Measurements from ENCODE around the gene C10orf53.
"Not testable (repeated sequence)": the region's sequence is repeated elsewhere in the genome, so short reads cannot be mapped to it uniquely, and the experiment has no call there.

The C10orf53 gene

DNA sequence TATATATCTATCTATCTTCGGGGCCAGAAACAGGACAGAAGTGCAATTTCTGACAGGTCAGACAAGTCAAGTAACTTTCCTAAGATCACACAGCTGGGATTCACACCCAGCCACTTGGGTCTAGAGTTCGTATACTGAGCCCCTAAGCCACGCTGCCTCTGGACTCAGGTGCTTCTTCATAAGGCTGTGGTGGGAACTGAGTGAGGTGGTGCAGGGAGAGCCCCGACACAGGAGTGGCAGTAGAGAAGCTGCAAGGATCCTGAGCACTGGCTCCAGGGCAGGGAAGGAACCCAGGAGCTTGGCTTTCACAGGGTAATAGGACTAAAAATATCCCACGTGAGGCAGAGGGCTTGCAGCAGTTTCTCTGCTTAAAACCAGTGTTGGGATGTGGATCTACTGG lies 33.8 kb downstream of the C10orf53 start (continued):
- TF ChIP-seq ISL1 (CRISPR knock-in tag; IDR thresholded peaks at IDR 0.05) (no peak), ZNF8 (CRISPR knock-in tag; IDR thresholded peaks at IDR 0.05) (no peak), TOX (CRISPR knock-in tag; IDR thresholded peaks at IDR 0.05; ENCODE audit: borderline replicate concordance) (no peak), SNAI2 (CRISPR knock-in tag; IDR thresholded peaks at IDR 0.05) (no peak), ZFP30 (CRISPR knock-in tag; IDR thresholded peaks at IDR 0.05) (no peak), RARB (CRISPR knock-in tag; IDR thresholded peaks at IDR 0.05) (no peak), ARNTL (CRISPR knock-in tag; IDR thresholded peaks at IDR 0.05; ENCODE audit: borderline replicate concordance, low read depth) (no peak), ZNF565 (CRISPR knock-in tag; conservative IDR thresholded peaks at IDR 0.05; ENCODE audit: low read depth) (no peak)

DNA sequence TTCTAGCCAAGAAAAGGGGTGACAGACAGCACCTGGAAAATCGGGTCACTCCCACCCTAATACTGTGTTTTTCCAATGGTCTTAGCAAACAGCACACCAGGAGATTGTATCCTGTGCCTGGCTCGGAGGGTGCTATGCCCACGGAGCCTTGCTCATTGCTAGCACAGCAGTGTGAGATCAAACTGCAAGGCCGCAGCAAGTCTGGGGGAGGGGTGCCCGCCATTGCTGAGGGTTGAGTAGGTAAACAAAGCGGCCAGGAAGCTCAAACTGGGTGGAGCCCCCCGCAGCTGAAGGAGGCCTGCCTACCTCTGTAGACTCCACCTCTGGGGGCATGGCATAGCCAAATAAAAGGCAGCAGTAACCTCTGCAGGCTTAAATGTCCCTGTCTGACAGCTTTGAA lies 35.7 kb downstream of the C10orf53 start:
- ATAC-seq, result not testable (repeated sequence)

DNA sequence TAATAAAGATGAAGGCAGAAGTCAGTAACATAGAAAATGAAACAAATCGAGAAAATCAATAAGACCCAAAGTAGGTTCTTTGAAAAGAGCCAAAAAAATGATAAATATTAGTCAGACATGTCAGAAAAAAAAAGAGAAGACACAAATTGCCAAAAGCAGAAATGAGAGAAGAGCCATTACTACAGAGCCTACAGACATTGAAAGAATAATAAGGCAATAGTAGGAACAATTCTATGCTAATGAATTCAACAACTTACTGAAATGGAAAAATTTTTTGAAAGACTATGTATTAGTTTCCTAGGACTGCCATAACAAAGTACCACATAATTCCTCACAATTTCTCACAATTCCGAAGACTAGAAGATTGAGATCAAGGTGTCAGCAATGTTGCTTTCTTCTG lies 47.1 kb downstream of the C10orf53 start:
- ATAC-seq, result no peak
- TF ChIP-seq, protein P1, sequence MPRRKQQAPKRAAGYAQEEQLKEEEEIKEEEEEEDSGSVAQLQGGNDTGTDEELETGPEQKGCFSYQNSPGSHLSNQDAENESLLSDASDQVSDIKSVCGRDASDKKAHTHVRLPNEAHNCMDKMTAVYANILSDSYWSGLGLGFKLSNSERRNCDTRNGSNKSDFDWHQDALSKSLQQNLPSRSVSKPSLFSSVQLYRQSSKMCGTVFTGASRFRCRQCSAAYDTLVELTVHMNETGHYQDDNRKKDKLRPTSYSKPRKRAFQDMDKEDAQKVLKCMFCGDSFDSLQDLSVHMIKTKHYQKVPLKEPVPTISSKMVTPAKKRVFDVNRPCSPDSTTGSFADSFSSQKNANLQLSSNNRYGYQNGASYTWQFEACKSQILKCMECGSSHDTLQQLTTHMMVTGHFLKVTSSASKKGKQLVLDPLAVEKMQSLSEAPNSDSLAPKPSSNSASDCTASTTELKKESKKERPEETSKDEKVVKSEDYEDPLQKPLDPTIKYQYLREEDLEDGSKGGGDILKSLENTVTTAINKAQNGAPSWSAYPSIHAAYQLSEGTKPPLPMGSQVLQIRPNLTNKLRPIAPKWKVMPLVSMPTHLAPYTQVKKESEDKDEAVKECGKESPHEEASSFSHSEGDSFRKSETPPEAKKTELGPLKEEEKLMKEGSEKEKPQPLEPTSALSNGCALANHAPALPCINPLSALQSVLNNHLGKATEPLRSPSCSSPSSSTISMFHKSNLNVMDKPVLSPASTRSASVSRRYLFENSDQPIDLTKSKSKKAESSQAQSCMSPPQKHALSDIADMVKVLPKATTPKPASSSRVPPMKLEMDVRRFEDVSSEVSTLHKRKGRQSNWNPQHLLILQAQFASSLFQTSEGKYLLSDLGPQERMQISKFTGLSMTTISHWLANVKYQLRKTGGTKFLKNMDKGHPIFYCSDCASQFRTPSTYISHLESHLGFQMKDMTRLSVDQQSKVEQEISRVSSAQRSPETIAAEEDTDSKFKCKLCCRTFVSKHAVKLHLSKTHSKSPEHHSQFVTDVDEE (CRISPR knock-in tag; IDR thresholded peaks at IDR 0.05), result no peak
- no peak for TF ChIP-seq ISL1 (CRISPR knock-in tag; IDR thresholded peaks at IDR 0.05)
- TF ChIP-seq, protein P2, sequence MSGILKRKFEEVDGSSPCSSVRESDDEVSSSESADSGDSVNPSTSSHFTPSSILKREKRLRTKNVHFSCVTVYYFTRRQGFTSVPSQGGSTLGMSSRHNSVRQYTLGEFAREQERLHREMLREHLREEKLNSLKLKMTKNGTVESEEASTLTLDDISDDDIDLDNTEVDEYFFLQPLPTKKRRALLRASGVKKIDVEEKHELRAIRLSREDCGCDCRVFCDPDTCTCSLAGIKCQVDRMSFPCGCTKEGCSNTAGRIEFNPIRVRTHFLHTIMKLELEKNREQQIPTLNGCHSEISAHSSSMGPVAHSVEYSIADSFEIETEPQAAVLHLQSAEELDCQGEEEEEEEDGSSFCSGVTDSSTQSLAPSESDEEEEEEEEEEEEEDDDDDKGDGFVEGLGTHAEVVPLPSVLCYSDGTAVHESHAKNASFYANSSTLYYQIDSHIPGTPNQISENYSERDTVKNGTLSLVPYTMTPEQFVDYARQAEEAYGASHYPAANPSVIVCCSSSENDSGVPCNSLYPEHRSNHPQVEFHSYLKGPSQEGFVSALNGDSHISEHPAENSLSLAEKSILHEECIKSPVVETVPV (CRISPR knock-in tag; IDR thresholded peaks at IDR 0.05), result no peak
- TF ChIP-seq ZNF8 (CRISPR knock-in tag; IDR thresholded peaks at IDR 0.05), result no peak
- no peak for TF ChIP-seq ZNF565 (CRISPR knock-in tag; conservative IDR thresholded peaks at IDR 0.05; ENCODE audit: low read depth)

DNA sequence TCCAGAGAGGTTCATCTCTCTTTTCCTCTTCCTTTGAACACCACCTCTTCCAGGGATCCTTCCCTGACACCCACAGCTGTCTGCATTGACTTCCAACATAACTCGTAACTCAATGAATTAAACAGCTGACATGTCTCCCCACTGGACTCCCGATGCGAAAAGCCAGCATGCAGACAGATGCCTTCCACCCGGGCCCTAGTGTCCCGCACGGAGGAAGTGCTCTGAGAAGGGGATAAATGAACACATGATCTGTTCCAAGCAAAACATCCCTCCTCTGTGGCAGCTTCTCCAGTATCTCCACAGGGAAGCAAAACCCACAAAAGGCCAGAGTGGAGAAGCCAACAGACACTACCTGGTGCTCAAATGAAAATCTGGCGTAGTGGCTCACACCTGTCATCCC lies 54.4 kb downstream of the C10orf53 start:
- no peak for TF ChIP-seq OSR1 (CRISPR knock-in tag; IDR thresholded peaks at IDR 0.05)
- TF ChIP-seq ARNTL (CRISPR knock-in tag; IDR thresholded peaks at IDR 0.05; ENCODE audit: borderline replicate concordance, low read depth), result no peak
- TF ChIP-seq TOX (CRISPR knock-in tag; IDR thresholded peaks at IDR 0.05; ENCODE audit: borderline replicate concordance), result no peak
- TF ChIP-seq ZNF70 (CRISPR knock-in tag; IDR thresholded peaks at IDR 0.05), result no peak
- no peak for TF ChIP-seq ISL1 (CRISPR knock-in tag; IDR thresholded peaks at IDR 0.05)
- TF ChIP-seq ZFP3 (CRISPR knock-in tag; IDR thresholded peaks at IDR 0.05), result no peak
- TF ChIP-seq ZC3H10 (CRISPR knock-in tag; IDR thresholded peaks at IDR 0.05), result no peak
- TF ChIP-seq, protein P3, sequence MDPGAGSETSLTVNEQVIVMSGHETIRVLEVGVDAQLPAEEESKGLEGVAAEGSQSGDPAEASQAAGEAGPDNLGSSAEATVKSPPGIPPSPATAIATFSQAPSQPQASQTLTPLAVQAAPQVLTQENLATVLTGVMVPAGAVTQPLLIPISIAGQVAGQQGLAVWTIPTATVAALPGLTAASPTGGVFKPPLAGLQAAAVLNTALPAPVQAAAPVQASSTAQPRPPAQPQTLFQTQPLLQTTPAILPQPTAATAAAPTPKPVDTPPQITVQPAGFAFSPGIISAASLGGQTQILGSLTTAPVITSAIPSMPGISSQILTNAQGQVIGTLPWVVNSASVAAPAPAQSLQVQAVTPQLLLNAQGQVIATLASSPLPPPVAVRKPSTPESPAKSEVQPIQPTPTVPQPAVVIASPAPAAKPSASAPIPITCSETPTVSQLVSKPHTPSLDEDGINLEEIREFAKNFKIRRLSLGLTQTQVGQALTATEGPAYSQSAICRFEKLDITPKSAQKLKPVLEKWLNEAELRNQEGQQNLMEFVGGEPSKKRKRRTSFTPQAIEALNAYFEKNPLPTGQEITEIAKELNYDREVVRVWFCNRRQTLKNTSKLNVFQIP (CRISPR knock-in tag; IDR thresholded peaks at IDR 0.05; ENCODE audit: borderline replicate concordance, low read depth), result no peak
- TF ChIP-seq PPARA (CRISPR knock-in tag; IDR thresholded peaks at IDR 0.05; ENCODE audit: borderline replicate concordance), result no peak
- no peak for TF ChIP-seq GLIS3 (CRISPR knock-in tag; IDR thresholded peaks at IDR 0.05)
- no peak for ATAC-seq

DNA sequence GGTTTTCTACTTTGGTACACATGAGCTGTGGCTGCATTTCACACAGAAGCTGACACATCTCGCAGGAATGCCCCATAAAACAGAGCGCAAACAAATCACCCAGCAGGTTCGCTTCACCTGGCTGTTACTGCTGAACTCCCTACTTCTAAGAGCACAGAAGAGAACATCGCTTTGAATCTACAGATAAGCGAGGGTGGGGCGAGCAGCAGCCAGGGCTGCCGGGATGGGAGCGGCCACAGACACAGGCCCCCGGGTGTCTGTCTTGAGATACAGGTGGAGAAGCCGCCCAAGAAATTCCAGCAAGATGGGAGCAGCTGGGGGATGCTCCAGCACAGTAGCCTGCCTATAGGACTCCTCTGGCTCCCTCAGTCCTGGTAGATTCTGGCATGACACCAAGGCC lies 55.2 kb downstream of the C10orf53 start:
- TF ChIP-seq ISL1 (CRISPR knock-in tag; IDR thresholded peaks at IDR 0.05), result no peak
- TF ChIP-seq ESRRG (CRISPR knock-in tag; IDR thresholded peaks at IDR 0.05), result no peak
- TF ChIP-seq, protein P2 (CRISPR knock-in tag; IDR thresholded peaks at IDR 0.05), result no peak
- TF ChIP-seq GLIS3 (CRISPR knock-in tag; IDR thresholded peaks at IDR 0.05), result no peak
- TF ChIP-seq TCF4 (CRISPR knock-in tag; IDR thresholded peaks at IDR 0.05; ENCODE audit: borderline replicate concordance), result no peak
- TF ChIP-seq ARNTL (CRISPR knock-in tag; IDR thresholded peaks at IDR 0.05; ENCODE audit: borderline replicate concordance, low read depth), result no peak
- no peak for TF ChIP-seq ZFP3 (CRISPR knock-in tag; IDR thresholded peaks at IDR 0.05)

More for the DNA sequence above, 55.2 kb downstream of the C10orf53 start:
- no peak for ATAC-seq
